AG09319 (cell line): ENCODE results near the gene KRT36.

Source experiments
- DNase-seq: peaks from one replicate; pipeline ENCODE4 v3.0.0-alpha.2; 2010; ENCODE audit warnings: low read depth; ENCODE audit errors: extremely low read depth
- TF ChIP-seq, protein P1 (sequence below): IDR thresholded peaks from 2 replicates; pipeline ENCODE4 v1.5.1; 2011; ENCODE audit warnings: low read depth, mild to moderate bottlenecking, inconsistent platforms, low read length, moderate library complexity

Gene KRT36

GRCh38 chr17:41505809-41506767 lies 16.4 kb upstream of the KRT36 start:
- TF ChIP-seq, protein P1, sequence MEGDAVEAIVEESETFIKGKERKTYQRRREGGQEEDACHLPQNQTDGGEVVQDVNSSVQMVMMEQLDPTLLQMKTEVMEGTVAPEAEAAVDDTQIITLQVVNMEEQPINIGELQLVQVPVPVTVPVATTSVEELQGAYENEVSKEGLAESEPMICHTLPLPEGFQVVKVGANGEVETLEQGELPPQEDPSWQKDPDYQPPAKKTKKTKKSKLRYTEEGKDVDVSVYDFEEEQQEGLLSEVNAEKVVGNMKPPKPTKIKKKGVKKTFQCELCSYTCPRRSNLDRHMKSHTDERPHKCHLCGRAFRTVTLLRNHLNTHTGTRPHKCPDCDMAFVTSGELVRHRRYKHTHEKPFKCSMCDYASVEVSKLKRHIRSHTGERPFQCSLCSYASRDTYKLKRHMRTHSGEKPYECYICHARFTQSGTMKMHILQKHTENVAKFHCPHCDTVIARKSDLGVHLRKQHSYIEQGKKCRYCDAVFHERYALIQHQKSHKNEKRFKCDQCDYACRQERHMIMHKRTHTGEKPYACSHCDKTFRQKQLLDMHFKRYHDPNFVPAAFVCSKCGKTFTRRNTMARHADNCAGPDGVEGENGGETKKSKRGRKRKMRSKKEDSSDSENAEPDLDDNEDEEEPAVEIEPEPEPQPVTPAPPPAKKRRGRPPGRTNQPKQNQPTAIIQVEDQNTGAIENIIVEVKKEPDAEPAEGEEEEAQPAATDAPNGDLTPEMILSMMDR: no peak
- no peak for DNase-seq

GRCh38 chr17:41505007-41505808 lies 15.5 kb upstream of the KRT36 start, which contains the start of gene KRT13:
KRT13 (minus strand) TSS chr17:41505612; CDS start chr17:41505550, 62 bp downstream.
- DNase-seq: no peak
- TF ChIP-seq, protein P1: no peak

DNA sequence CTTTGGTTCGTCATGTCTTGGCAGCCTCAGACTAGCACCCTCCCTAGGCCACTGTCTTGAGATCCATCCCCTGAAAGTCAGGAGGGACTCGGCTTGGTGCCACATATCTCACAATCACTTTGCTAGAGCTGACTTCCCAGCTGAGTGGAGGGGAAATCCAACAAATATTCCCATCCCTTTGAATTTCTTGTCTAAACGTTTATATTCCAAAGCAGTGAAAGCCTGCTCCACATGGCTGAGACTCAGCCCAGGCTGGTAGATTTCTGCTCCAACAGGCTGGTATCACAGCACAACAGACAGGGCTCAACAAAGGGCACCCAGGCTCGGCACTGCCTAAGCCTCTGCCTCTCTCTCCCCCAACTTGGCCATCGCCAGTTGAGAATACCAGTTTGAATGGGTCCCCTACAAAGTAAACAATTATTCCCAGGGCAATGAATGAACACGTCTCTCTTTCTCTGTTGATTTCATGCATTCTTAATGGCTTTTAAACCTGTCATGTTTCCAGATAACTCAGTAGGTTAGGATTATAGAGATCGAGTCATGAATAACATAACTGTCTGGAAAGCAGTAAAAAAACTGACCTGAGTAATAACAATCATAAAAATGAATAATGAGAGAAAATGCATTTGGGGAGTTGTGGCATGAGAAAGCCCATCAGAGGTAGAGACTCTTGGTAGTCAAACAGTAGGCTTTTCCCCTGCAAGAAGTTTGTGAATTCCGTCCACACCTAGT lies 14.7 kb upstream of the KRT36 start:
- TF ChIP-seq, protein P1: no peak
- DNase-seq: no peak

DNA sequence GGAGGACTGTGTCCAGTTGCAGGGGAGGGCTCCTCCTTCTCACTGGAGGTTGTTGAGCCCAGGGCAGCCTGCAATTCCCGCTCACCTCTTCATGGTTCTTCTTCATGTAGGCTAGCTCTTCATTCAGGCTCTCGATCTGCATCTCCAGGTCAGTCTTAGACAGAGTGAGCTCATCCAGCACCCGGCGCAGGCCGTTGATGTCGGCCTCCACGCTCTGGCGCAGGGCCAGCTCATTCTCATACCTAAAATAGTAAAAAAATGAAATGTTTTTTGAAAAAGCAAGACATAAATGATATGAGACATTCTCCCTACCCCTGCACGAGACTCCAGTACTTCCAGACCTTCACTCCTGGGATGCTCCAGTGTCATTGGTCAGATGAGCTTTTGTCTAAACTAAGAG lies 13.5 kb upstream of the KRT36 start:
- DNase-seq: no peak
- TF ChIP-seq, protein P1: no peak

DNA sequence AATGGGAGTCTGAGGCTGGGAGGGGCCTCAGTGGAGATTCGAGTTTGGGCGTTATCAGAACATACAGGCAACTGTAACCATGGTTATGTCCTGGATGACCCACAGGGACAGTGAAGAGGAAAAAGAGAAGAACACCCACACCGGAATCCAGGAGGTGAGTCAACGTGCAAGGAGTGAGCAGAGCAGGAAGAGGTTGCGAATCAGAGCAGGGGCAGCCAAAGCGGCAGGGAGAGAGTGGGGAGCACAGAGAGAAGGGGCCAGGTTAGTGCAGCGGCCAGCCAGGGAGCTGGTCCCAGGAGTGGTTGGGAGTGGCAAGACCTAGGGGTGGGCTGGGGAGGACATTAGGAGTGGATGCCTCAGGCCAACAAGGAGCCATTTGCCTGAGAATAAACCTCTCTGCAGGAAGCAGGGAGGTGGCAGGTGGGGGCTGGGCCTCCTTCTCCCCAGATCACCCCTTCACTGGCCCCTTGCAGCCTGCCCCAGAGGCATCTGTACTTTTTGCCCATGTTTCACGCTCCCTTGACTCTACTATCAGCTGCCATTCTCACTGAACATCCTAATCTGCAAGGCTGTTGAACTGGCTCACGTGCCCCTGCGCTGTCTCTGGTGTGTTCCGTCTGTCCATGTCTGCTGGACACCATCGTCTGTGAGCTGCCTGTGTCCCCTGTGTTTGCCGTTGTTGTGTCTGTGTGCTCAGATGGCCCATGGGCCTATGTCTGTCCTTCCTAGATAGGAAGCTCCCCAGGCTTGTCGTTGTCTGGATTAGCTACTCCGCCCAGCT lies 10.6 kb upstream of the KRT36 start:
- DNase-seq: no peak
- TF ChIP-seq, protein P1: no peak

DNA sequence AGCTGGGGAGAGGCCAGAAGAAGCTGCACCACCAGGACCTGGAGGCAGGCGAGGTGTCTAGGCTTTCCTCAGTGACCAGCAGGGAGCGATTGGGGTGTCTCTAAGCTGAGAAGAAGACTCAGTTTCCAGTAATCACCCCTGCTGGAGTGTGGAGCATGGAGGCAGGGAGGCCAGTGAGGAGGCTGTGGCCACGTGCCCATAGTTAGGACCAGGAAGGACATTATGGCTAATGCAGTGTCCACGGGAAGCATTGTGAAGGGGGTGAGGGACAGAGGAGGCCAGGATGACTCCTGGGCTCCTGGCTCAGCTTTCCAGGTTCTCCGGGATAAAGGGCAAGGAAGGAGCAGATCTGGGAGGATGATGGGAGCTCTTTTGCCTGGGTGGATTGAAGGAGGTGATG lies 10.0 kb upstream of the KRT36 start:
- DNase-seq: no peak
- TF ChIP-seq, protein P1: no peak
